ENCODE results near the gene PAIP1. TPM values are rescaled to one million over a fixed set of nuclear protein-coding genes. Genes with fewer than 3 reads are reported as not detected.

Gene PAIP1
- total RNA-seq, 1 donor from 2014 or later, result 62.6 TPM

DNA sequence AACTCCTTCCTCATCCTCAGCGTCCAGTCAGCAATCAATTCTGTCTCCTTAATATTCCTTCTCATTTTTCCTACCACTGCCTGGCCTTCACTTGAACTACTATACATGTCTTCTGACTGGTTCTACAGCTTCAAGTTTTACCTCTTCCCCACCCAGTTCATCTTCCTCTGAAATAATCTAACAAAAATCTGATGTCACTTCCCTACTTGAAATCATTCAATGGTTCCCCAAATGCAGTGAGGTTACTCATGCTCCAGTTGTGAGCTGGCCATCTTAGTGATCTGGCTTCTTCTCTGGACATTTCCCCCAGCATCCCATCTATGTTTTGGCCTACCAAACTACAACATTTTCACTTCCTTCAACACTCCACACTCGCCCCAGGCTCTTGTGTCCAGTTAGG is 58.3 kb downstream of the PAIP1 start:
- no peak overlapping the region for H3K27ac ChIP-seq (ENCODE audit: low read depth, low read length)
- no peaks in the 10 kb centered on the region for H3K4me1 ChIP-seq (ENCODE audit: control insufficient read depth in 3 of 3, insufficient read depth in 3 of 3, low read length in 3 of 3)
- no peak overlapping the region for H3K4me3 ChIP-seq (ENCODE audit: low read length in 3 of 3)
- H3K9ac ChIP-seq (ENCODE audit: low read depth in 1 of 3, low read length in 3 of 3), result no peak overlapping the region
- H3K27me3 ChIP-seq (ENCODE audit: control insufficient read depth in 3 of 3, insufficient read depth in 3 of 3, low read length in 3 of 3), result no peaks in the 10 kb centered on the region
- H3K36me3 ChIP-seq (ENCODE audit: control insufficient read depth in 3 of 3, insufficient read depth in 3 of 3, low read length in 3 of 3), result peaks cover 0 to 3% (median 0%) of the 10 kb centered on the region in 3 donors
- H3K9me3 ChIP-seq (ENCODE audit: control insufficient read depth in 3 of 3, low read length in 3 of 3), result no peaks in the 10 kb centered on the region

DNA sequence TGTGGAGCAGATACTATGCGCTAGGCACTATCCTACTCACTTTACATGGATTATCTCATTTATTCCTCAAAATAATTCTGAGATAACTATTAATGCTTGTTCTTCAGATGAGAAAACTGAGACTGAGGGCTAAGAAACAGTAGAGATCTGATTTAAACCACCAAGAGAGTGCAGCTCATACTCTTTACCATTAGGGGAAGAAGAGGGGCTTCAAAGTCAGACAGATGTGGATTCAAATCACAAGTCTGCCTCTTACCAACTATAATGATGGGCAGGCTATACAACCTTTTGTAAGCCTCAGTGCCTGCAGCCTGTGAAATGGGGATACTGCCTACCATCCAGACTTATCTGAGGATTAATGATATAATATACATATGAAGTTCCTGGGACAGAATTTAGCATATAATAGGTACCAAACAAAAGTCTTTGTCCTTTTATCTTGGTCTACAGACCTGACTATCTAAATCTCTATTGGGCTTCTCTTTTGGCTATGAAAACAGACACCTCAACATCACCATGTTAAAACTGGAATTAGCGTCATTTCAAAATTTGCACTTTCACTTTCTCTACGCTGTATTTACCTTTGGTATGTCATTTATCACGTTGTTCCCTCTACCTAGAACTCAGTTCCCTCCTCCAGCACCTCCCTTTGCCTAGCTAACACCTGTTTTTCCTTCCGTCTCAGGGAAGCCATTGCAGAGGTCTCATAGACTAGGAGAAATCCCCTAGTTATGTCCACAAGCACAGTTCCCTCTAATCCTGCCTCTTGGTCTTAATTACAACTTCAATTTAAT is 59.4 kb downstream of the PAIP1 start:
- Histone ChIP-seq H3K4me3 (ENCODE audit: low read length in 3 of 3) (no peak overlapping the region), H3K36me3 (ENCODE audit: control insufficient read depth in 3 of 3, insufficient read depth in 3 of 3, low read length in 3 of 3) (no peaks in the 10 kb centered on the region), H3K27me3 (ENCODE audit: control insufficient read depth in 3 of 3, insufficient read depth in 3 of 3, low read length in 3 of 3) (no peaks in the 10 kb centered on the region), H3K4me1 (ENCODE audit: control insufficient read depth in 3 of 3, insufficient read depth in 3 of 3, low read length in 3 of 3) (no peaks in the 10 kb centered on the region), H3K9ac (ENCODE audit: low read depth in 1 of 3, low read length in 3 of 3) (no peak overlapping the region), H3K27ac (ENCODE audit: low read depth, low read length) (no peak overlapping the region), H3K9me3 (ENCODE audit: control insufficient read depth in 3 of 3, low read length in 3 of 3) (no peaks in the 10 kb centered on the region)

DNA sequence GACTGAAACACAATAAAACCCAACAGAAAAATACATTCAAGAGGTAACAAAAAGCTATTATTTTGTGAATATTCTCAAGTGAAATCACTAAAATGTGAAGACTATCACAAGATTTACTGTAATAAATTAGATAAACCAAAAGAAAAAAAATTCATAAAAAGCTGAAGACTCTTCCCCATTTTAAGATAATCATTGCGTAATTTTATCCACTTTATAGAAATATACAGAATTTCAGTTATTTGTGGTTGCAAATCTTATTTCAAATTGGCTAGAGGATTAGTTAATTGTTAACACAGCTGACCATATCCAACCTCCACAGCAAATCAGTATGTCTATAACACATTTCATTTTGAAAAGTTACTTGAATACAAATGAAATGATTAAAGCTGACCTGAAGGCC is 65.6 kb downstream of the PAIP1 start:
- no peaks in the 10 kb centered on the region for H3K27me3 ChIP-seq (ENCODE audit: control insufficient read depth in 3 of 3, insufficient read depth in 3 of 3, low read length in 3 of 3)
- H3K4me3 ChIP-seq (ENCODE audit: low read length in 3 of 3), result no peak overlapping the region
- H3K9me3 ChIP-seq (ENCODE audit: control insufficient read depth in 3 of 3, low read length in 3 of 3), result no peaks in the 10 kb centered on the region
- peaks cover 0 to 2% (median 0%) of the 10 kb centered on the region in 3 donors for H3K36me3 ChIP-seq (ENCODE audit: control insufficient read depth in 3 of 3, insufficient read depth in 3 of 3, low read length in 3 of 3)
- H3K27ac ChIP-seq (ENCODE audit: low read depth, low read length), result no peak overlapping the region
- H3K4me1 ChIP-seq (ENCODE audit: control insufficient read depth in 3 of 3, insufficient read depth in 3 of 3, low read length in 3 of 3), result no peaks in the 10 kb centered on the region
- H3K9ac ChIP-seq (ENCODE audit: low read depth in 1 of 3, low read length in 3 of 3), result no peak overlapping the region

DNA sequence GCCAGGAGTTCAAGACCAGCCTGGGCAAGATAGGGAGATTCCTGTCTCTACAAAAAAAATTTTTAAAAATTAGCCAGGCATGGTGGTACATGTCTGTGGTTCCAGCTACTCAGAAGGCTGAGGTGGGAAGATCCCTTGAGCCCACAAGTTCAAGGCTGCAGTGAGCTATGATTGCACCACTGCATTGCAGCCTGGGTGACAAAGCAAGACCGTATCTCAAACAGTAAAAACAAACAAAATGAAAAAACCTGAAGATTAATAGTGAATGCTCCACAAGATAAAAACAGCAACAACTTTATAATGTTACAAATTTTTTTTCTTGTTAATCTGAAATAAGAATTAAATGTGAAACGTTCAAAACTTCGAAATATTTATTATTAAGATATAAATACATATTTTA is 70.5 kb downstream of the PAIP1 start:
- H3K9me3 ChIP-seq (ENCODE audit: control insufficient read depth in 3 of 3, low read length in 3 of 3), result no peaks in the 10 kb centered on the region
- H3K27me3 ChIP-seq (ENCODE audit: control insufficient read depth in 3 of 3, insufficient read depth in 3 of 3, low read length in 3 of 3), result no peaks in the 10 kb centered on the region

DNA sequence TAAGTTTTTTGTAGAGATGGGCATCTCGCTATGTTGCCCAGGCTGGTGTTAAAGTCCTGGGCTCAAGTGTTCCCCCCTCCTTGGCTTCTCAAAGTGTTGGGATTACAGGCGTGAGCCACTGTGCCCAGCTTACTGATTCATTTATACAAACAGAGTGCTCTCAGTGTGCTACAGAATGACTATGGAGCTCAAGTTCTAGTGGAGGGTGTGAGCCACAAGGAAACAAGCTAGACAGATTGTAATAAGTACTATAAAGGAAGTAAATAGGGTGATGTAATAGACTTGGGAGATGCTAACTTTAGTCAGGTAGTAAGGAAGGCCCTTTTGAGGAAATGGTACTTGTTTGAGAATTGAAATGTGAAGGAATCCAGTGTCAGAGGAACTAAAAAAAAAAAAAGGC is 71.5 kb downstream of the PAIP1 start:
- peaks cover 0 to 2% (median 0%) of the 10 kb centered on the region in 3 donors for H3K36me3 ChIP-seq (ENCODE audit: control insufficient read depth in 3 of 3, insufficient read depth in 3 of 3, low read length in 3 of 3)
- no peak overlapping the region for H3K9ac ChIP-seq (ENCODE audit: low read depth in 1 of 3, low read length in 3 of 3)
- H3K27ac ChIP-seq (ENCODE audit: low read depth, low read length), result no peak overlapping the region

More for the DNA sequence above, 70.5 kb downstream of the PAIP1 start:
- no peak overlapping the region for H3K4me3 ChIP-seq (ENCODE audit: low read length in 3 of 3)
- no peak overlapping the region for H3K9ac ChIP-seq (ENCODE audit: low read depth in 1 of 3, low read length in 3 of 3)
- no peak overlapping the region for H3K27ac ChIP-seq (ENCODE audit: low read depth, low read length)
- peaks cover 0 to 2% (median 0%) of the 10 kb centered on the region in 3 donors for H3K36me3 ChIP-seq (ENCODE audit: control insufficient read depth in 3 of 3, insufficient read depth in 3 of 3, low read length in 3 of 3)
- peaks cover 10 to 12% (median 12%) of the 10 kb centered on the region in 3 donors for H3K4me1 ChIP-seq (ENCODE audit: control insufficient read depth in 3 of 3, insufficient read depth in 3 of 3, low read length in 3 of 3)

DNA sequence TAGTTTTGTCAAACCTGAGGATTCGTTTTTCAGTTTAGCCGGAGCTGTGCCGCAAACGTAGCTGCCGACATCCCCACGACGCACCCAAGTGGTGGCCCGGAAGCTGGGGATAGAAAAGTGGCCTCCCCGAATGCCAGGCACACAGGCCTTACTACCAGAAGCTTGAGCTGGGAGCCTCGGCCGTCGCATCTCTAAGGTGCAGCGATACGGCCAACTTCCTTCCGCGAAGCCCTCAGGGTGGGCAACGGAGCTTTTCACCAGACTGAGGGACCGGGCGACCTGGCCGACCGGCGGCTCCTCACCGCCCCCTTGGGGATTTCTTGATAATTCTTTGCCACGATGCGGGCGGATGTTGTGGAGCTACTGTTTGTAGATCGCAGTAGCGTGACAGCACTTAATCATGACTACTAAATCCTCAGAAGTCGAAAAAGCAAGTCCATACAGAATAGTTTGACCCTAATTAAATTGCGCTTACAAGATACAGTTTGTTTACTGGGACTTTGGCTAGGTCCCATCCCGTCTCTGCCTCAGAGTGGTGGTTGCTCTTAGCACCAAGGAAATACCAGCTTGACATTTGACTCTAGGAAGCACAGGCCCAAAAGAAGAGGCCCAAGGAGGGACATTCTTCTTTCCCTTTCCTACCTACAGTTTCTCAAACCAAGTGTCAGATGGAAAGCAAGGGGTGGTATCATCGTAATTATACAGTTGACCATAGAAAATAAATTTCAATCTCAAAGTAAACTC is 72.6 kb downstream of the PAIP1 start:
- H3K9ac ChIP-seq (ENCODE audit: low read depth in 1 of 3, low read length in 3 of 3), result peak overlapping the region; percentile 95 to 99 (median 97)
- H3K9me3 ChIP-seq (ENCODE audit: control insufficient read depth in 3 of 3, low read length in 3 of 3), result no peaks in the 10 kb centered on the region
- peak overlapping the region; percentile 87 to 95 (median 91) for H3K4me3 ChIP-seq (ENCODE audit: low read length in 3 of 3)
- no peaks in the 10 kb centered on the region for H3K27me3 ChIP-seq (ENCODE audit: control insufficient read depth in 3 of 3, insufficient read depth in 3 of 3, low read length in 3 of 3)
- H3K4me1 ChIP-seq (ENCODE audit: control insufficient read depth in 3 of 3, insufficient read depth in 3 of 3, low read length in 3 of 3), result peaks cover 10 to 12% (median 12%) of the 10 kb centered on the region in 3 donors
- H3K27ac ChIP-seq (ENCODE audit: low read depth, low read length), result peak overlapping the region; percentile 96
- H3K36me3 ChIP-seq (ENCODE audit: control insufficient read depth in 3 of 3, insufficient read depth in 3 of 3, low read length in 3 of 3), result peaks cover 0 to 2% (median 0%) of the 10 kb centered on the region in 3 donors

More for the DNA sequence above, 71.5 kb downstream of the PAIP1 start:
- Histone ChIP-seq H3K9me3 (ENCODE audit: control insufficient read depth in 3 of 3, low read length in 3 of 3) (no peaks in the 10 kb centered on the region), H3K4me3 (ENCODE audit: low read length in 3 of 3) (no peak overlapping the region), H3K27me3 (ENCODE audit: control insufficient read depth in 3 of 3, insufficient read depth in 3 of 3, low read length in 3 of 3) (no peaks in the 10 kb centered on the region), H3K4me1 (ENCODE audit: control insufficient read depth in 3 of 3, insufficient read depth in 3 of 3, low read length in 3 of 3) (peaks cover 10 to 12% (median 12%) of the 10 kb centered on the region in 3 donors)

DNA sequence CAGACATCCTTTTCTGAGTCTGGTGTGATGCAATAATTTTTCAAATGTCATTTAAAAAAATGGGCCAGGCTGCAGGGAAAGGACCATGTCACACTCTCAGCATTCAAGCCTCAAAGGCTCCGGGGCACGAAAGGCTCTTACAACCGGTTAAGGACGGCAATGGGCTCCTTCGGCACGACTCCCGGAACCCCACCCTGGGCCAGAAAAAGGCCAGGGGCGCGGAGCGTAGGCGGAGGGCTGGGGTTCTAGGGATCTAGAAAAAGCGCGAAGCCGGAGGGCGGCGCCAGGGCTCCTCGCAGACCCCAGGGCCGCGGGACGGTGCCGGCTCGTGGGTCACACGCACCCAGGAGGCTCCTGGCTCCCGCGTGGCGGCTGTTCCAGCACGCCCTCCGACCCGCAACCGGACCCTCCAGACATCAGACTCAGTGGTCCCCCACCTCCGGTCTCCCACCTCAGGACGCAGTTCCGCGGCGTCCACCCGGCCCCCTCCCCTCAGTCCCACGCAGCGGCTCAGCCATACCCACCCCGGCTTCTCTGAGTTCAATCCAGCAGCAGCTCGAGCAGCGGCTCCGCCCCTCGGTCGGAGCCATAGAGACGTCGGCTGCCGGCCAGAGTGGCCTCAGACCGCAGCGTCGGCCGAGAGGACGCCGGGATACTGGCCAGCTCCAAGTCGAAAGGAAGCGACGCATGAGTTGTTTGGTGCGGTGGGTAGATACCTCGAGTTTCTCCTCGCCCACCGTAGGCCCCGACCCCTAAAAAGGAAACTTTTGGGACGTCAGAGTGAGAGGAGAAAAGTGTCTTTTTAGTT is 73.4 kb downstream of the PAIP1 start, which contains the start of gene TMEM267:
TSS of gene TMEM267 (minus strand) at position 568 of the 808 bp plus-strand sequence. CDS start 29,896 bp downstream, outside the sequence.
- H3K27me3 ChIP-seq (ENCODE audit: control insufficient read depth in 3 of 3, insufficient read depth in 3 of 3, low read length in 3 of 3), result no peaks in the 10 kb centered on the region
- H3K4me3 ChIP-seq (ENCODE audit: low read length in 3 of 3), result peak within 1 kb of the TSS; percentile 87 to 95 (median 91)
- H3K9me3 ChIP-seq (ENCODE audit: control insufficient read depth in 3 of 3, low read length in 3 of 3), result no peaks in the 10 kb centered on the region
- H3K4me1 ChIP-seq (ENCODE audit: control insufficient read depth in 3 of 3, insufficient read depth in 3 of 3, low read length in 3 of 3), result peaks cover 10 to 12% (median 12%) of the 10 kb centered on the region in 3 donors
- H3K27ac ChIP-seq (ENCODE audit: low read depth, low read length), result peak within 1 kb of the TSS; percentile 96
- peak within 1 kb of the TSS; percentile 95 to 99 (median 97) for H3K9ac ChIP-seq (ENCODE audit: low read depth in 1 of 3, low read length in 3 of 3)
- no peaks in the 10 kb centered on the region for H3K36me3 ChIP-seq (ENCODE audit: control insufficient read depth in 3 of 3, insufficient read depth in 3 of 3, low read length in 3 of 3)

DNA sequence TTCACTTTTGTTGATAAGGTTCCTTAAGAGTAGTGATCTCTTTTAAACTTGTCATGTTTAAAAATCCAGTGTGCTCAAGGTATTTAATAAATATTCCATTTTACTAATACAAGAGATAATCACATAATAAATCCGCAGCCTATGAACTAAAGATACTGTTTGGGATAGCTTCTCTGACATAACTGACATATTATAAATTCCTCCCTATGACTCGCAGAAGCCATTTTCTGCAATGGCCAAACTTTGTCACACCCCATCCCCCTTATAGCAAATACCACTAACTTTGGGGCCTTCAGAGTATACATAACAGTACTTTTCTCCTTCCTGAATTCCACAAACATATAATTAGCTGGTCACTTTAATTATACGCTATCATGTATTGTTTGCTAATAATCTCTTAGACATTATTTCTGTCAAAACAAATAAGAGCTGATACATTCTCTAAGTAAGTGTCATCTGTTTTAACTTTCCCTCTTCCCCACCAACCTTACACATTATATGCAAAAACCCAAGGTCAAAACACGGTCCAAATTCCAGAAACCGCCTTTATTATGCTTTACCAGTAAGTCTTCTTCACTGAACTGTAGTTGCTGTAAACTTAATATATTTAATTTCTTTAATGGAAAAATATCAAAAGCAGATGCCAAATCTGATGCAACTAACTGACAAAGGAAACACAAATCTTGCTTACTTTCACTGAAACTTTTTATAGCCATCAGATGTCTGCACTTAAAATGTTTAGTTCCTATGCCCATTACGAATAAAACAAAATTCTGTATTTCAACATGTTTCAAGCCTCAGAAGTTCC is 74.2 kb downstream of the PAIP1 start:
- H3K9ac ChIP-seq (ENCODE audit: low read depth in 1 of 3, low read length in 3 of 3), result peak overlapping the region; percentile 85 to 97 (median 95)

More for the DNA sequence above, 74.2 kb downstream of the PAIP1 start:
- H3K27me3 ChIP-seq (ENCODE audit: control insufficient read depth in 3 of 3, insufficient read depth in 3 of 3, low read length in 3 of 3), result no peaks in the 10 kb centered on the region
- peak overlapping the region; percentile 96 for H3K27ac ChIP-seq (ENCODE audit: low read depth, low read length)
- H3K4me1 ChIP-seq (ENCODE audit: control insufficient read depth in 3 of 3, insufficient read depth in 3 of 3, low read length in 3 of 3), result peaks cover 10 to 12% (median 12%) of the 10 kb centered on the region in 3 donors
- no peaks in the 10 kb centered on the region for H3K9me3 ChIP-seq (ENCODE audit: control insufficient read depth in 3 of 3, low read length in 3 of 3)
- H3K4me3 ChIP-seq (ENCODE audit: low read length in 3 of 3), result peak overlapping the region; percentile 87 to 95 (median 91)
- H3K36me3 ChIP-seq (ENCODE audit: control insufficient read depth in 3 of 3, insufficient read depth in 3 of 3, low read length in 3 of 3), result no peaks in the 10 kb centered on the region
